A673 (cell line): Measurements from ENCODE around the gene POFUT1.

ENCODE experiments used
- EZH2 ChIP-seq: fragments of 200-600 bp; sonication (generic); IDR thresholded peaks from 2 replicates; pipeline ENCODE4 v1.6.1; 2017; ENCODE audit warnings: borderline replicate concordance, low read depth, mild to moderate bottlenecking, mixed read lengths, antibody characterized with exemption, low read length; ENCODE audit not compliant: poor library complexity, severe bottlenecking
- TF ChIP-seq, protein P1 (sequence below): fragments of 300-800, 200-600 bp; sonication (generic); conservative IDR thresholded peaks from 2 replicates; pipeline ENCODE4 v1.5.1; 2017; ENCODE audit warnings: low read depth, mild to moderate bottlenecking, antibody characterized with exemption, low read length, moderate library complexity, mixed read lengths

DNA sequence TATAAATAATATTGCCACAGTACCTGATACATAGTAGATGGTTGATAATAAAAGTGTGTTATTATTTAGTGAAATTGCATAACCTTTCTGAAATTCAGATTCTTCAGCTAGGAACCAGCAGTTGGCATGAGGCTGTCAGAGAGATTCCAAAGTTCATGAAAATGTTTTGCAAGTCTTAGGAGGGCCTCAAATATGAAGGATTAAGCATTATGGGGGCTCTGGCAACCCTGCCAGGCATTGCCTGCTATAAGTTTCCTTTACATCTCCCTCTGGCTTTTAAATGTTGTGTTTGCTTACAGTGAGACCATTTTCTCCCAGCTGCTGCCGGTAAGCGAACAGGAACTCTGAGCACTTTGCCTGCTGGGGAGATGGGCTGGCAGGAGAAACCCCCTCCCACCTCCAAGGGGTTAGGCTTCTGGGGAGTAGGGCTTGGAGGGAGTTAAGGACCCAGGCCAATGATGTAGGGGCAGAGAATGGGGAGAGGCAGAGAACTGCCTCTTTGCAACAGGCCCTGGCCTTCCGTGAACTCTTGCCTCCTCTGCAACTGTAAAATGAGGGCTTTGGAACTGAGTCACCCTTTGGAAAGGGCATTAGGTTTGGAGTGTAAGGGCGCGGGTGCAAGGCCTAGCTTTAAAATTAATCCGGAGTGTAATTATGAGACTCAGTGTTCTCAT lies 36.6 kb downstream of the POFUT1 start:
- no peak for TF ChIP-seq EZH2
- TF ChIP-seq, protein P1, sequence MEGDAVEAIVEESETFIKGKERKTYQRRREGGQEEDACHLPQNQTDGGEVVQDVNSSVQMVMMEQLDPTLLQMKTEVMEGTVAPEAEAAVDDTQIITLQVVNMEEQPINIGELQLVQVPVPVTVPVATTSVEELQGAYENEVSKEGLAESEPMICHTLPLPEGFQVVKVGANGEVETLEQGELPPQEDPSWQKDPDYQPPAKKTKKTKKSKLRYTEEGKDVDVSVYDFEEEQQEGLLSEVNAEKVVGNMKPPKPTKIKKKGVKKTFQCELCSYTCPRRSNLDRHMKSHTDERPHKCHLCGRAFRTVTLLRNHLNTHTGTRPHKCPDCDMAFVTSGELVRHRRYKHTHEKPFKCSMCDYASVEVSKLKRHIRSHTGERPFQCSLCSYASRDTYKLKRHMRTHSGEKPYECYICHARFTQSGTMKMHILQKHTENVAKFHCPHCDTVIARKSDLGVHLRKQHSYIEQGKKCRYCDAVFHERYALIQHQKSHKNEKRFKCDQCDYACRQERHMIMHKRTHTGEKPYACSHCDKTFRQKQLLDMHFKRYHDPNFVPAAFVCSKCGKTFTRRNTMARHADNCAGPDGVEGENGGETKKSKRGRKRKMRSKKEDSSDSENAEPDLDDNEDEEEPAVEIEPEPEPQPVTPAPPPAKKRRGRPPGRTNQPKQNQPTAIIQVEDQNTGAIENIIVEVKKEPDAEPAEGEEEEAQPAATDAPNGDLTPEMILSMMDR: no peak
